ENCODE results near the gene DAB2. TPM values are rescaled to one million over a fixed set of nuclear protein-coding genes. Genes with fewer than 3 reads are reported as not detected.

Gene DAB2
- total RNA-seq, 6 experiments from 2014 or later: 228 to 285 (median 237) TPM

DNA sequence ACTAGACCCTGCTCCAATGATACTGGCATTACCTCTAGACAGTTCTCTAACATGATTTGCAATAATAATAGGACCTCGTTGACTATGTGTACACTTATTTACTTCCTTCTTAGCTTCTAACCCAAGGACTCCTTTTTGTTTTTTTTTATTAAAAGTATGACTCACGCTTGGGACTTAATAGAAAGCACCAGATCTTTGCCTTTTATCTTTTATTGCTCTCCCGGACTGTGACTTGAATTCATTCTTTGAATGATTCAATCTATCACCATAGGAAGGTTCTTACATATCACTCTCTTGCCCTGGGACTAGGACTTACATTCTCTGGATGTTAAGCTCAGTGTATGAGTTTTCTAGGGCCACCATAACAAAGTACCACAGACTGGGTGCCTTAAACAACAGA lies 69.5 kb downstream of the DAB2 start:
- Mint-ChIP-seq H3K4me3 (no peak overlapping the region), H3K27me3 (ENCODE audit: insufficient read depth) (peaks cover 5% of the 10 kb centered on the region), H3K27ac (no peak overlapping the region), H3K9me3 (peaks cover 9% of the 10 kb centered on the region), H3K36me3 (ENCODE audit: low read depth) (no peaks in the 10 kb centered on the region), H3K4me1 (ENCODE audit: low read depth) (peaks cover 8% of the 10 kb centered on the region; the same call in 1 of the 2 replicates)
- TF ChIP-seq, protein P1, sequence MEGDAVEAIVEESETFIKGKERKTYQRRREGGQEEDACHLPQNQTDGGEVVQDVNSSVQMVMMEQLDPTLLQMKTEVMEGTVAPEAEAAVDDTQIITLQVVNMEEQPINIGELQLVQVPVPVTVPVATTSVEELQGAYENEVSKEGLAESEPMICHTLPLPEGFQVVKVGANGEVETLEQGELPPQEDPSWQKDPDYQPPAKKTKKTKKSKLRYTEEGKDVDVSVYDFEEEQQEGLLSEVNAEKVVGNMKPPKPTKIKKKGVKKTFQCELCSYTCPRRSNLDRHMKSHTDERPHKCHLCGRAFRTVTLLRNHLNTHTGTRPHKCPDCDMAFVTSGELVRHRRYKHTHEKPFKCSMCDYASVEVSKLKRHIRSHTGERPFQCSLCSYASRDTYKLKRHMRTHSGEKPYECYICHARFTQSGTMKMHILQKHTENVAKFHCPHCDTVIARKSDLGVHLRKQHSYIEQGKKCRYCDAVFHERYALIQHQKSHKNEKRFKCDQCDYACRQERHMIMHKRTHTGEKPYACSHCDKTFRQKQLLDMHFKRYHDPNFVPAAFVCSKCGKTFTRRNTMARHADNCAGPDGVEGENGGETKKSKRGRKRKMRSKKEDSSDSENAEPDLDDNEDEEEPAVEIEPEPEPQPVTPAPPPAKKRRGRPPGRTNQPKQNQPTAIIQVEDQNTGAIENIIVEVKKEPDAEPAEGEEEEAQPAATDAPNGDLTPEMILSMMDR (IDR thresholded peaks at IDR 0.05): no peak
- no peak for DNase-seq

DNA sequence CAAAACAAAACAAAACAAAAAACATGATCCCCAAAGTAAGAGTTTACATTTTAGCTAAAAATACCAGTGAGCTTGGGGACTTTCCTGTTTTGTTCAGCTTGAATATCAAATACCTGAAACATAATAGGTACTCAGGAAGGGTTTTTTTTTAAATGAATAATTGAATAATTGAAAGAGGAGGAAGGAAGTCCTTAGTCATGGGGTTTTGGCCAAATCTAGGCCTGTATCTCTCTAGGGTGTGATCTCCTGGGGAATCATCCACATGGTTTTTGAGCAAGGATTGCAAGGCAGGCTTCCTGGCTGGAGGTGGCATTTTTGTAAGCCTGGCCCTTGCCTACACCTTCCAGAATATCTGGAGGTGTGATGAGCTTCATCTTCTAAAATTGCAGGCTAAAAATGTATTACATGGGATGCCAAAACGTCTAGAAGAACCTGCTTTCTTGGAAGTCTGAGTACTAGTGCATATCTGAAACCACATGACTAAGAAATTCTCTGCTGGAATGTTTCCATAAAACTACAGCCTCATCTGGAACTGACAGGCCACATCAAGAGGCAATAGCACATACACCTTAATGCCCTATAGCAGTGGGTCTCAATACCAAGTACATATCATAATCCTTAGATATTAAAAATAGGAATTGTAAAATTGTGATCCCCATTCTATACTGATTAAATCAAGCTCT lies 70.9 kb downstream of the DAB2 start:
- peaks cover 6% of the 10 kb centered on the region; the same call in 1 of the 2 replicates for H3K4me1 Mint-ChIP-seq (ENCODE audit: low read depth)
- no peak overlapping the region for H3K4me3 Mint-ChIP-seq
- DNase-seq: no peak
- TF ChIP-seq, protein P1 (IDR thresholded peaks at IDR 0.05): no peak
- no peaks in the 10 kb centered on the region for H3K36me3 Mint-ChIP-seq (ENCODE audit: low read depth)
- peaks cover 9% of the 10 kb centered on the region for H3K9me3 Mint-ChIP-seq
- H3K27ac Mint-ChIP-seq: no peak overlapping the region
- H3K27me3 Mint-ChIP-seq (ENCODE audit: insufficient read depth): peaks cover 12% of the 10 kb centered on the region

DNA sequence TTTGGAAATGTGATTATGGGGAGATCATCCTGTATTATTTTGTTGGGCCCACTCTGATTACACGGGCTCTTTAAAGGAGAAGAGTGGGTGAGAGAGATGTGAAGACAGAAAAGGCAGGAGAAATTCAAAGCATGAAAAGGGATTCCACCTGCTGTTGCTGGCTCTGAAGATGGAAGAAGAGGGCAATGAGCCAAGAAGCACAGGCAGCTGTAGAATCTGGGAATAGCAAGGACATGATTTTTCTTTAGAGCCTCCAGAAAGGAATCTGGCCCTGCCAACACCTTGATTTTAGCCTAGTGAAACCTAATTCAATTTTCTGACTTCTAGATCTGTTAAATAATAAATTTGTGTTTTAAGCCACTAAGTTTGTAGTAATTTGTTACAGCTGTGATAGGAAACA lies 71.8 kb downstream of the DAB2 start:
- DNase-seq: no peak
- Mint-ChIP-seq H3K4me3 (no peak overlapping the region), H3K27ac (no peak overlapping the region), H3K27me3 (ENCODE audit: insufficient read depth) (peaks cover 12% of the 10 kb centered on the region), H3K9me3 (peaks cover 9% of the 10 kb centered on the region), H3K36me3 (ENCODE audit: low read depth) (no peaks in the 10 kb centered on the region), H3K4me1 (ENCODE audit: low read depth) (peaks cover 6% of the 10 kb centered on the region; the same call in 1 of the 2 replicates)
- TF ChIP-seq, protein P1 (IDR thresholded peaks at IDR 0.05): no peak

DNA sequence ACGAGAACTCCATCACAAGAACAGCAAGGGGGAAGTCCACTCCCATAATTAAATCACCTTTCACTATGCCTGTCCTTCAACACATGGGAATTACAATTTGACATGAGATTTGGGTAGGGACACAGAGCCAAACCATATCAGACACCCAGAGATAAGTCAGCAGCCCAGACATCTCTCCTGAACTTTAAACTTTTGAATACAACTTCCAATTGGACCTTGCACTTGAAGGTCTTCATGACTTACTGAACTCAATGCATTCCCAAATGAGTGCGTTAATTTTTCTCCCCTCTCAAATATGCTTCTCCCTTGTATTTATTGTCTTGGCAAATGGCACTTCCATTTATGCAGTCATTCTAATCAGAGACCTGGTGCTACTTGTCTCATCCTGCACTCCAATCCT lies 72.6 kb downstream of the DAB2 start:
- Mint-ChIP-seq H3K27me3 (ENCODE audit: insufficient read depth) (peaks cover 12% of the 10 kb centered on the region), H3K4me3 (no peak overlapping the region), H3K36me3 (ENCODE audit: low read depth) (no peaks in the 10 kb centered on the region), H3K27ac (no peak overlapping the region), H3K9me3 (peaks cover 9% of the 10 kb centered on the region), H3K4me1 (ENCODE audit: low read depth) (peaks cover 6% of the 10 kb centered on the region; the same call in 1 of the 2 replicates)
- TF ChIP-seq, protein P1 (IDR thresholded peaks at IDR 0.05): no peak
- DNase-seq: no peak

DNA sequence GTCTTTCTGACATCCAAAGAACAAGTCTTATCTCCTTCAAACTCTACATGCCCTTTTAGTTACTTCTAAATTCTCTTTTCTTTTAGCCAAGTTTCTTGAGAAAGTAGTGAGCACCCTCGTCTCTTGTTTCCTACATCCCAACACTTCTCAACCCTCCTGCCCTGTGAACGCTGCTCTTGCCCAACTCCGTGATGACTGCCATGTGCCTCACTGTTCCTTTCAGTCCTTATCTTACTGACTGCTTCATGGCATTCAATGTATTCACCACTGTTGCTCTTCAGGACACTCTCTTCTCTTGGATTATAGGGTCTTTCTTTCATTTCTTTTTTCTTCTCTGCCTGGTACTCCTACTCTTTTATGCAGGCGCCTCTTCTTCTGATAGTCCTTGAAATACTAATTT lies 75.3 kb downstream of the DAB2 start:
- H3K27ac Mint-ChIP-seq: no peak overlapping the region
- no peaks in the 10 kb centered on the region for H3K36me3 Mint-ChIP-seq (ENCODE audit: low read depth)
- TF ChIP-seq, protein P1 (IDR thresholded peaks at IDR 0.05): no peak
- DNase-seq: no peak
- no peak overlapping the region for H3K4me3 Mint-ChIP-seq
- H3K27me3 Mint-ChIP-seq (ENCODE audit: insufficient read depth): peaks cover 21% of the 10 kb centered on the region
- H3K9me3 Mint-ChIP-seq: peaks cover 9% of the 10 kb centered on the region
- H3K4me1 Mint-ChIP-seq (ENCODE audit: low read depth): no peaks in the 10 kb centered on the region
